ENCODE measurements around the gene MYLK3.

Gene MYLK3

GRCh38 chr16:46713634-46714033, 34.5 kb downstream of the MYLK3 start:
- Histone ChIP-seq H3K27ac (ENCODE audit: insufficient read depth, low read length, poor library complexity, severe bottlenecking) (no peak overlapping the region), H3K4me3 (ENCODE audit: insufficient read depth, low read depth, low read length, poor library complexity, severe bottlenecking) (no peak overlapping the region), H3K27me3 (replicated peaks; ENCODE audit: control insufficient read depth, insufficient read depth, low read length, poor library complexity, severe bottlenecking) (no peaks in the 10 kb centered on the region), H3K4me1 (ENCODE audit: control insufficient read depth, insufficient read depth, low read length, poor library complexity, severe bottlenecking) (no peaks in the 10 kb centered on the region), H3K9me3 (ENCODE audit: control insufficient read depth, low read length) (no peaks in the 10 kb centered on the region), H3K36me3 (ENCODE audit: control insufficient read depth, insufficient read depth, low read length) (no peaks in the 10 kb centered on the region)
- no peak for DNase-seq

GRCh38 chr16:46712911-46713310, 35.2 kb downstream of the MYLK3 start:
- no peaks in the 10 kb centered on the region for H3K36me3 ChIP-seq (ENCODE audit: control insufficient read depth, insufficient read depth, low read length)
- H3K27me3 ChIP-seq (replicated peaks; ENCODE audit: control insufficient read depth, insufficient read depth, low read length, poor library complexity, severe bottlenecking) = no peaks in the 10 kb centered on the region
- H3K4me3 ChIP-seq (ENCODE audit: insufficient read depth, low read depth, low read length, poor library complexity, severe bottlenecking) = no peak overlapping the region
- no peak for DNase-seq
- H3K27ac ChIP-seq (ENCODE audit: insufficient read depth, low read length, poor library complexity, severe bottlenecking) = no peak overlapping the region
- H3K4me1 ChIP-seq (ENCODE audit: control insufficient read depth, insufficient read depth, low read length, poor library complexity, severe bottlenecking) = no peaks in the 10 kb centered on the region
- no peaks in the 10 kb centered on the region for H3K9me3 ChIP-seq (ENCODE audit: control insufficient read depth, low read length)

GRCh38 chr16:46711106-46712058, 36.8 kb downstream of the MYLK3 start:
- H3K4me1 ChIP-seq (ENCODE audit: control insufficient read depth, insufficient read depth, low read length, poor library complexity, severe bottlenecking) = no peaks in the 10 kb centered on the region
- no peak for DNase-seq
- no peaks in the 10 kb centered on the region for H3K9me3 ChIP-seq (ENCODE audit: control insufficient read depth, low read length)
- H3K27ac ChIP-seq (ENCODE audit: insufficient read depth, low read length, poor library complexity, severe bottlenecking) = no peak overlapping the region
- no peak overlapping the region for H3K4me3 ChIP-seq (ENCODE audit: insufficient read depth, low read depth, low read length, poor library complexity, severe bottlenecking)
- no peaks in the 10 kb centered on the region for H3K27me3 ChIP-seq (replicated peaks; ENCODE audit: control insufficient read depth, insufficient read depth, low read length, poor library complexity, severe bottlenecking)
- no peaks in the 10 kb centered on the region for H3K36me3 ChIP-seq (ENCODE audit: control insufficient read depth, insufficient read depth, low read length)

- Histone ChIP-seq H3K27ac (ENCODE audit: insufficient read depth, low read length, poor library complexity, severe bottlenecking) (no peak overlapping the region), H3K4me3 (ENCODE audit: insufficient read depth, low read depth, low read length, poor library complexity, severe bottlenecking) (no peak overlapping the region), H3K9me3 (ENCODE audit: control insufficient read depth, low read length) (no peaks in the 10 kb centered on the region), H3K36me3 (ENCODE audit: control insufficient read depth, insufficient read depth, low read length) (no peaks in the 10 kb centered on the region), H3K4me1 (ENCODE audit: control insufficient read depth, insufficient read depth, low read length, poor library complexity, severe bottlenecking) (no peaks in the 10 kb centered on the region), H3K27me3 (replicated peaks; ENCODE audit: control insufficient read depth, insufficient read depth, low read length, poor library complexity, severe bottlenecking) (no peaks in the 10 kb centered on the region)
- no peak for DNase-seq
Observed at GRCh38 chr16:46709469-46710005, 38.6 kb downstream of the MYLK3 start.

GRCh38 chr16:46706642-46707041, 41.5 kb downstream of the MYLK3 start:
- no peaks in the 10 kb centered on the region for H3K9me3 ChIP-seq (ENCODE audit: control insufficient read depth, low read length)
- H3K4me3 ChIP-seq (ENCODE audit: insufficient read depth, low read depth, low read length, poor library complexity, severe bottlenecking) = no peak overlapping the region
- no peak overlapping the region for H3K27ac ChIP-seq (ENCODE audit: insufficient read depth, low read length, poor library complexity, severe bottlenecking)
- no peaks in the 10 kb centered on the region for H3K36me3 ChIP-seq (ENCODE audit: control insufficient read depth, insufficient read depth, low read length)
- no peaks in the 10 kb centered on the region for H3K4me1 ChIP-seq (ENCODE audit: control insufficient read depth, insufficient read depth, low read length, poor library complexity, severe bottlenecking)
- DNase-seq = no peak
- H3K27me3 ChIP-seq (replicated peaks; ENCODE audit: control insufficient read depth, insufficient read depth, low read length, poor library complexity, severe bottlenecking) = no peaks in the 10 kb centered on the region

DNA sequence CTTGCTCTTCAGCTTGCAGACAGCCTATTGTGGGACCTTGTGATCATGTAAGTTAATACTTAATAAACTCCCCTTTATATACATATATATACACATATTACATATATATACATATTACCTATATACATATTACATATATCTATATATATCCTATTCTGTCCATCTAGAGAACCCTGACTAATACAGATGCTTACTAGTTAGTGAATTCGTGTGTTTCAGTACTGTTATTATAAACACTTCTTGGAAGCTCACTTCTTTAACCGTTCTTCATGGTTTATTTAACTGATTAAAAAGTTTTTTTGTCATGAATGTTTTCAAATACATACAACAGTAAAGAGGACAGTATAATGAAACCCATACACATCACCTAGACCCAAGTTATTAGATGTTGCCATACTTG, 46.1 kb downstream of the MYLK3 start:
- no peak for DNase-seq
- H3K27me3 ChIP-seq (replicated peaks; ENCODE audit: control insufficient read depth, insufficient read depth, low read length, poor library complexity, severe bottlenecking) = no peaks in the 10 kb centered on the region
- H3K4me1 ChIP-seq (ENCODE audit: control insufficient read depth, insufficient read depth, low read length, poor library complexity, severe bottlenecking) = no peaks in the 10 kb centered on the region
- no peaks in the 10 kb centered on the region for H3K36me3 ChIP-seq (ENCODE audit: control insufficient read depth, insufficient read depth, low read length)
- H3K4me3 ChIP-seq (ENCODE audit: insufficient read depth, low read depth, low read length, poor library complexity, severe bottlenecking) = no peak overlapping the region
- no peaks in the 10 kb centered on the region for H3K9me3 ChIP-seq (ENCODE audit: control insufficient read depth, low read length)
- no peak overlapping the region for H3K27ac ChIP-seq (ENCODE audit: insufficient read depth, low read length, poor library complexity, severe bottlenecking)

GRCh38 chr16:46701615-46702014, 46.5 kb downstream of the MYLK3 start:
- no peaks in the 10 kb centered on the region for H3K27me3 ChIP-seq (replicated peaks; ENCODE audit: control insufficient read depth, insufficient read depth, low read length, poor library complexity, severe bottlenecking)
- no peaks in the 10 kb centered on the region for H3K9me3 ChIP-seq (ENCODE audit: control insufficient read depth, low read length)
- H3K4me3 ChIP-seq (ENCODE audit: insufficient read depth, low read depth, low read length, poor library complexity, severe bottlenecking) = no peak overlapping the region
- no peak for DNase-seq
- no peak overlapping the region for H3K27ac ChIP-seq (ENCODE audit: insufficient read depth, low read length, poor library complexity, severe bottlenecking)
- no peaks in the 10 kb centered on the region for H3K36me3 ChIP-seq (ENCODE audit: control insufficient read depth, insufficient read depth, low read length)
- H3K4me1 ChIP-seq (ENCODE audit: control insufficient read depth, insufficient read depth, low read length, poor library complexity, severe bottlenecking) = no peaks in the 10 kb centered on the region

DNA sequence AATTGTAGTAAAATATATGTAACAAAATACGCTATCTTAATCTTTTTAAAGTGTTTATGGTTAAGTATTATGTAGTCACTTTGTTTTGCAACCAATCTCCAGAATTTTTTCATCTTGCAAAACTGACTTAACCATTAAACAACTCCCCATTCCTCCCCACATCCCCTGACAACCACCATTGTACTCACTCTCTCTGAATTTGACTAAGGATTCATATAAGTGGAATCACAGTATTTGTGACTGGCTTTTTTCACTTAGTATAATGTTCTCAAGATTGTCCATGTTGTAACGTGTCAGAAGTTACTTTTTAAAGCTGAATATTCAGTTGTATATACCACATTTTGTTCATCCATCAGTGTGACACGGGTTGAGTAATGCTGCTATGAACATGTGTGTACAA, 48.1 kb downstream of the MYLK3 start:
- H3K4me1 ChIP-seq (ENCODE audit: control insufficient read depth, insufficient read depth, low read length, poor library complexity, severe bottlenecking) = no peaks in the 10 kb centered on the region
- no peak for DNase-seq
- no peak overlapping the region for H3K27ac ChIP-seq (ENCODE audit: insufficient read depth, low read length, poor library complexity, severe bottlenecking)
- H3K36me3 ChIP-seq (ENCODE audit: control insufficient read depth, insufficient read depth, low read length) = no peaks in the 10 kb centered on the region
- no peaks in the 10 kb centered on the region for H3K9me3 ChIP-seq (ENCODE audit: control insufficient read depth, low read length)
- H3K4me3 ChIP-seq (ENCODE audit: insufficient read depth, low read depth, low read length, poor library complexity, severe bottlenecking) = no peak overlapping the region
- H3K27me3 ChIP-seq (replicated peaks; ENCODE audit: control insufficient read depth, insufficient read depth, low read length, poor library complexity, severe bottlenecking) = no peaks in the 10 kb centered on the region

- Histone ChIP-seq H3K36me3 (ENCODE audit: control insufficient read depth, insufficient read depth, low read length) (no peaks in the 10 kb centered on the region), H3K4me3 (ENCODE audit: insufficient read depth, low read depth, low read length, poor library complexity, severe bottlenecking) (no peak overlapping the region), H3K9me3 (ENCODE audit: control insufficient read depth, low read length) (no peaks in the 10 kb centered on the region), H3K27ac (ENCODE audit: insufficient read depth, low read length, poor library complexity, severe bottlenecking) (no peak overlapping the region), H3K27me3 (replicated peaks; ENCODE audit: control insufficient read depth, insufficient read depth, low read length, poor library complexity, severe bottlenecking) (no peaks in the 10 kb centered on the region), H3K4me1 (ENCODE audit: control insufficient read depth, insufficient read depth, low read length, poor library complexity, severe bottlenecking) (no peaks in the 10 kb centered on the region)
- DNase-seq = no peak
Observed at GRCh38 chr16:46696957-46697356, 51.2 kb downstream of the MYLK3 start.

GRCh38 chr16:46695937-46696336, 52.2 kb downstream of the MYLK3 start:
- Histone ChIP-seq H3K27ac (ENCODE audit: insufficient read depth, low read length, poor library complexity, severe bottlenecking) (no peak overlapping the region), H3K4me3 (ENCODE audit: insufficient read depth, low read depth, low read length, poor library complexity, severe bottlenecking) (no peak overlapping the region), H3K4me1 (ENCODE audit: control insufficient read depth, insufficient read depth, low read length, poor library complexity, severe bottlenecking) (peaks cover under 1% of the 10 kb centered on the region), H3K36me3 (ENCODE audit: control insufficient read depth, insufficient read depth, low read length) (no peaks in the 10 kb centered on the region), H3K27me3 (replicated peaks; ENCODE audit: control insufficient read depth, insufficient read depth, low read length, poor library complexity, severe bottlenecking) (no peaks in the 10 kb centered on the region), H3K9me3 (ENCODE audit: control insufficient read depth, low read length) (no peaks in the 10 kb centered on the region)
- DNase-seq = no peak
